Fibroblast of gingiva (primary cell): ENCODE measurements around the gene GFI1.

Source experiments
- DNase-seq: peaks from one replicate; pipeline ENCODE4 v3.0.0-alpha.2; 2011; ENCODE audit warnings: low read depth

Gene GFI1

GRCh38 chr1:92488416-92488815, 1.7 kb upstream of the GFI1 start:
- DNase-seq: no peak

- DNase-seq: no peak
These were observed 417 bp upstream of the GFI1 start for GRCh38 chr1:92487078-92487605.

GRCh38 chr1:92485381-92486250, 1.1 kb downstream of the GFI1 start:
- no peak for DNase-seq

GRCh38 chr1:92484472-92485380, 2.0 kb downstream of the GFI1 start:
- no peak for DNase-seq

GRCh38 chr1:92483610-92484471, 2.9 kb downstream of the GFI1 start:
- DNase-seq: no peak

- DNase-seq: peak; percentile 13
These were observed 3.8 kb downstream of the GFI1 start for GRCh38 chr1:92482665-92483609.

DNA sequence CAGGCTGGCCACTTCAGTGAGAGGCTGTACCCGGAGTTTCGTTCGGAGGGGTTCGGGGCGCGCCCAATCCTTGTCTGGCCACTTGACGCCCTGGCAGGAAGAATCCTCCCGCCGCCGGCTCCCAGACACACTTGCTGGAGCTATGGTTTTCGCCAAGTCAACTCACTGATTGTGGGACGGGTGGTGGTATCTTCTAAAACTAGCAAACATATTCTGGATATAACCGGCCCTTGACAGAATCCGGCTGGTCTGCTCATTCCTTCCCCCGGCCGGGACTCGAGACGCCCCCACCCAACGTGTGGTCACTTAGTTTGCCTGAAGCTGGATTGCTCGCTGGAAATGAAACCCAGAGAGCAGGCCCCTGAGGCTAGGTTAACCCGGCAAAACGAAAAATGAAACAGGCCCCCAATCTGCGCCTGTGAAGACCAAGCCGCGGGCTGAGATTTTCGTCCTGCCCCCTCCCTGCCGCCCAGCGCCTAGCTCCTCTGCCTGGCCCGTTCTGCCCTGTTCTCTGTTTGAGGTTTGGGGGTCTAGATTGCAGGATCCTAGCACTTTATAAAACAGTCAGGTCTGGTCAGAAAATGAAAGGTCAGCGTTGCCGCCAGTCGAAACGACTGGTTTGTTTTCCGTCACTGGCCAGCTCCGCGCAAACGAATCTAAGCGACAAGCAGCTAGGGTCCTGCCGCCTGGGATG, 4.6 kb downstream of the GFI1 start:
- no peak for DNase-seq

DNA sequence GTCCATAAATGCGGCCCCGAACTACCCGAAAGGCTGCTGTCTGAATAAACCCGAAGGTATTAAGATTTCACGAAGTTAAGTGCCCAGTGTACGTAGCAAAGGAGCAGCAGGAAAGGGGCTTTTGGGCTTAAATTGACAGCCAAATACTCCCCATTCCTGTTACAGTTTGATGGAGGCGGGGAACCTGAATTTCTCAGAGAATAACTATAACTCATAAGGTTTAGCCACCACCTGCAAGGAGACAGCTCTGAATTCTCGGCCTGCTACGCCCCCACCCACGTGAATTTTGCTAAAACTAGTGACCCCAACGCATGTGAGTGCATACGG, 5.2 kb downstream of the GFI1 start:
- DNase-seq: no peak

DNA sequence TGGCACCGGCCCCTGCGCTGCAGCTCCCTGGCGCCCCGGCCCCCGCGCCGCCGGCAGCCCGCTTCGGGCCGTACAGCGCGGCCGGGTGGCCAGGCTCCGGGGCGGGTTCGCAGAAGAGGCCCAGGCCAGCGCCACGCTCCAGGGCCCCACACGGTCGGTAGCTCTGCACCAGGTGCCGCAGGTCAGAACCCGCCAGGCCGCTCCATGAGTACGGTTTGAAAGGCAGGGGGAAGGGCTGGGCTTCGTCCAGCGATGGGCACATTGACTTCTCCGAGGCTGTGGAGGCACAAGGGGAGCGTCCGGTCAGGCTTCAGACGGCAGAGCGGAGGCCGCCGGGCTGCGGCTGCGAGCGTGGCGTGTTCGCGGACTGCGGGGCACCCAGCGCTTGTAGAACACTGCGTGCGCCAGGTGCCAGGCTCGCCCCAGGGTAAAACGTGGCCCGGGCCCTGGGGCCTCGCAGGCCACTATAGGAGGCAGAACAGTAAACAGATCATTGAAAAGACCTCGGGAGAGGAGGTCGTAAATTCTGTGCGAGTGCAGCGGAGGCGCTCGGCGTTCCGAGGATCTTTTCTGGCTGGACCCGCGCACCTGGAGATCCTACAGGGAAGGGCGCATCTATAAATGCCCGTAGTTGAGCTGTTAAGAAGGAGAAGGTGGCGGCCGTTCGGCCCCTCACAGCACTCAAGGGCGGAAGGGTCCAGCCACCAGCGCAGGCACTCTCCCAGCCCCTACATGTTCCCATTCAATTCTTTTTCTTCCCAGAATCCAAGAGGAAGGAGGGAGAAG, 5.7 kb downstream of the GFI1 start:
- DNase-seq: no peak

- DNase-seq: no peak
These were observed 6.4 kb downstream of the GFI1 start for GRCh38 chr1:92480200-92480812.

DNA sequence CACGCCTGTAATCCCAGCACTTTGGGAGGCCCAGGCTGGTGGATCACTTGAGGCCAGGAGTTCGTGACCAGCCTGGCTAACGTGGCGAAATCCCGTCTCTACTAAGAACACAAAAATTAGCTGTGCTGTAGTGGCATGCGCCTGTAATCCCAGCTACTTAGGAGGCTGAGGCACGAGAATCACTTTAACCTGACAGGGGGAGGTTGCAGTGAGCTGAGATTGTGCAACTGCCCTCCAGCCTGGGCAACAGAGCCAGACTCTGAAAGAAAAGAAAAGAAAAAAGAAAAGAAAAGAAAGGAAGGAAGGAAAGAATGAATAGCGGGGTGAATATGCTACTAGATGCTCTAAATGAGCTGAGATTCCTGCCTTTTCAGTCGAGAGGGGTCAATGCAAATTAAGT, 7.1 kb downstream of the GFI1 start:
- no peak for DNase-seq

- DNase-seq: no peak
These were observed 8.3 kb downstream of the GFI1 start for GRCh38 chr1:92478393-92478792.

GRCh38 chr1:92476071-92476631, 10.6 kb downstream of the GFI1 start:
- DNase-seq: no peak

DNA sequence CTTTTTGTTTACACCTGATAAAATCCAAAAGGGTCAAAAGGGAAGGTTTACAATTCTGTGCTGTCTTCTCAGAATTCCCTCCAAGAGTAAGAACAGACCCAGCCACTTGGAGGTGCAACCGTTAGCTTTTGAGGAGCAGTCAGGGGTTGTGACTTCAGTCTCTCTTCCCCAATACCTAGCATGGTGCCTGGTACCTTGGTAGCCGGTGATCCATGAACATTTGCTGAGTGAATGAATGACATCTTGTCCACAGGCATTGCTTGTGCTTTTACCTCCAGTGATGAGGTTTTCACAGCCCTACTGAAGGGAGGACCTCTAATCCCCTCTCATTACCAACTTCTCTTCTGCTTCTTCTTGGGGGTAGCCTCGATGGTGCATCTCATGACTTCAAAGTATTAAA, 11.7 kb downstream of the GFI1 start:
- no peak for DNase-seq

- no peak for DNase-seq
These were observed 12.8 kb downstream of the GFI1 start for GRCh38 chr1:92473781-92474495.

DNA sequence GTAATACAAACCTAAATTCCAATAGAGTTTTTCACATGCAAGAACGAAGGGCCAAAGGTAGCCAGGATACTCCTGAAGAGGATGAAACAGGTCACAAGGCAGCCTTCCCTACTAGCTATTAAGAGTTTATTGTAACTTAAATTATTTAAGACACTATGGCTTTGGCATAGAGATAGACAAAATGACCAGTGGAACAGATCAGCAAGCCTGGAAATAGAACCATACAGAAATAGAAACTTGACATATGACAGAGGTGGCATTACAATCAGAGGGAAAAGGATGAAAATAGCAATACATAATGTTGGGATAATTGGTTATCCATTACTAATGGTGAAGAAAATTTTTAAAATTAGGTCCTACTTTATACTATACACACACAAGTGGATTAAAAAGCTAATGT, 16.5 kb downstream of the GFI1 start:
- no peak for DNase-seq

GRCh38 chr1:92466683-92467352, 19.9 kb downstream of the GFI1 start:
- DNase-seq: no peak
